Measurements from ENCODE around the gene RNF167.

RNF167 gene

GRCh38 chr17:4938688-4939545 lies 1.2 kb upstream of the RNF167 start:
- peak in 1 of 2 donors; percentile 14 for DNase-seq

GRCh38 chr17:4939546-4939795 lies 597 bp upstream of the RNF167 start:
- DNase-seq = no peak

- peak in 1 of 2 donors; percentile 16 for DNase-seq
Measured at GRCh38 chr17:4940555-4941318, 669 bp downstream of the RNF167 start.

- DNase-seq = no peak
Measured at GRCh38 chr17:4941319-4941610, 1.2 kb downstream of the RNF167 start.

- no peak for DNase-seq
Measured at GRCh38 chr17:4942760-4943508, 2.9 kb downstream of the RNF167 start.

GRCh38 chr17:4944163-4944553 lies 4.1 kb downstream of the RNF167 start:
- DNase-seq = peak in 1 of 2 donors; percentile 31

GRCh38 chr17:4944554-4945175 lies 4.6 kb downstream of the RNF167 start:
- DNase-seq = no peak

GRCh38 chr17:4945176-4945943 lies 5.3 kb downstream of the RNF167 start:
- peak; percentile 82 to 90 for DNase-seq

GRCh38 chr17:4945944-4946280 lies 5.8 kb downstream of the RNF167 start:
- DNase-seq = no peak

GRCh38 chr17:4946312-4946976 lies 6.4 kb downstream of the RNF167 start:
- peak in 1 of 2 donors; percentile 25 for DNase-seq

- DNase-seq = peak; percentile 22 to 27
Measured at GRCh38 chr17:4947010-4947410, 6.9 kb downstream of the RNF167 start.

- peak; percentile 52 to 68 for DNase-seq
Measured at GRCh38 chr17:4947411-4948165, 7.5 kb downstream of the RNF167 start.

- peak; percentile 95 to 98 for DNase-seq
Measured at GRCh38 chr17:4948166-4948930, 8.3 kb downstream of the RNF167 start, which contains the start of gene PFN1. PFN1 (minus strand) TSS chr17:4948530; CDS start chr17:4948394, 136 bp downstream.

- DNase-seq = peak; percentile 93 to 95
Measured at GRCh38 chr17:4948931-4949320, 8.9 kb downstream of the RNF167 start.

- DNase-seq = peak; percentile 86 to 91
Measured at GRCh38 chr17:4949321-4950074, 9.4 kb downstream of the RNF167 start.

GRCh38 chr17:4950075-4950745 lies 10.1 kb downstream of the RNF167 start:
- peak in 1 of 2 donors; percentile 38 for DNase-seq

GRCh38 chr17:4950746-4951204 lies 10.7 kb downstream of the RNF167 start, which contains the start of gene ENO3:
ENO3 (plus strand) TSS chr17:4951119; CDS start chr17:4951830, 711 bp downstream.
- DNase-seq = peak in 1 of 2 donors; percentile 0

- no peak for DNase-seq
Measured at GRCh38 chr17:4951486-4951885, 11.4 kb downstream of the RNF167 start.
